ENCODE data around the gene PPM1J. TPM values are rescaled to one million over a fixed set of nuclear protein-coding genes. Genes with fewer than 3 reads are reported as not detected.

PPM1J gene
- total RNA-seq, 1 experiment from 2014 or later: 0.51 TPM

DNA sequence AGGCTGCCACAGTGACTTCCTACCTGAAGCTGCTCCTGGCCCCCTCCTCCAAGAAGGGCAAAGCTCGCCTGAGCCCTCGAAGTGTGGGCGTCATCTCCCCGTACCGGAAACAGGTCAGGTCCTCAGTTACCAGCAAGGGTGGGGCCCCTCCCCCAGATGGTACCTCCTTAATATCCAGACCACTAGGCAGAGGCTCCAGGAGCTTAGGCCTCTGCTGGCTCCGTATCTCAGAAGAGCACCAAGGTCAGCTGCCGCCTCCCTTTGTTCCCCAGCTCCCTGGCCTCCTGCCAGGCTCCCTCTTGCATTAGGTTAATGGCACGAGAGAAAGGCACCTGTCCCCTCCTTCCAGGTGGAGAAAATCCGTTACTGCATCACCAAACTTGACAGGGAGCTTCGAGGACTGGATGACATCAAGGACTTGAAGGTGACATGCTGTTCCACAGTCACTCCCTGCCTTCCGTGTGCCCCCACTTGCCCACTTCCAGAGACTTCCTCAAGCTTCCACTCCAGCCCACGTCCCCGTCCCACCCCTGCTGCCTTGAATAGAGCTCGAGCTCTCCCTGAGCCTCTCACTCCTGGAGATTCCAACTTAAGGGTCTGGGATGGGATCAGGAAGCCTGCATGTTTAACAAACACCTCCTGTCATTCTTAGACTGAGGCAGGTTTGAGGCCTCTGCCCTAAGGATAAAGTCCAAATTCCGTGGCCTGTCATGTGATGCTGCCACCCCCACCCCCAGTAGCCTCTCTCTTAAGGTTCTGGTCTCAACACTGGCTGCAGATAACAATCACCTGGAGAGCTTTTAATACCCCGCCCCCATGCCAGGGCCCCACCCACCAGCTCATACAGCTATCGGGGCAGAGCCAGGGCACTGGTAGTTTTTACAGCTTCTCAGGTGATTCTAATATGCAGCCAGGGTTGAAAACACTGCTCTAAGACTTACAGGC is 16.5 kb downstream of the PPM1J start:
- ChIA-PET POLR2A (interaction anchor here (0.6 kb wide), 1 partner anchor 80 kb away, joined by 6 read pairs; no protein-coding TSS in a partner anchor), CTCF (interaction anchor here (0.6 kb wide), 1 partner anchor 13 kb away, joined by 6 read pairs; no protein-coding TSS in a partner anchor)
- no peak for ATAC-seq
- no peaks in the 10 kb centered on the region; the same call in 1 of the 2 replicates for H3K36me3 ChIP-seq (ENCODE audit: control insufficient read depth, insufficient read depth, low read length)
- H3K4me3 ChIP-seq (ENCODE audit: low read depth in 2 of 2, low read length in 2 of 2): no peak overlapping the region
- in situ Hi-C loops (cut with HindIII; ENCODE audit: low pct_unique_long_range_greater_than_20kb, low sequenced_read_pairs): no loop called here
- DNase-seq (ENCODE audit: low read depth, low spot score): no peak
- no peaks in the 10 kb centered on the region for H3K9me3 ChIP-seq (ENCODE audit: control insufficient read depth, insufficient read depth, low read depth, low read length)
- H3K27me3 ChIP-seq (ENCODE audit: control insufficient read depth, insufficient read depth, low read length): no peaks in the 10 kb centered on the region
- TF ChIP-seq SIN3A (IDR thresholded peaks at IDR 0.05; ENCODE audit: borderline replicate concordance, insufficient read depth, low read depth, low read length): no peak
- TF ChIP-seq, protein P1, sequence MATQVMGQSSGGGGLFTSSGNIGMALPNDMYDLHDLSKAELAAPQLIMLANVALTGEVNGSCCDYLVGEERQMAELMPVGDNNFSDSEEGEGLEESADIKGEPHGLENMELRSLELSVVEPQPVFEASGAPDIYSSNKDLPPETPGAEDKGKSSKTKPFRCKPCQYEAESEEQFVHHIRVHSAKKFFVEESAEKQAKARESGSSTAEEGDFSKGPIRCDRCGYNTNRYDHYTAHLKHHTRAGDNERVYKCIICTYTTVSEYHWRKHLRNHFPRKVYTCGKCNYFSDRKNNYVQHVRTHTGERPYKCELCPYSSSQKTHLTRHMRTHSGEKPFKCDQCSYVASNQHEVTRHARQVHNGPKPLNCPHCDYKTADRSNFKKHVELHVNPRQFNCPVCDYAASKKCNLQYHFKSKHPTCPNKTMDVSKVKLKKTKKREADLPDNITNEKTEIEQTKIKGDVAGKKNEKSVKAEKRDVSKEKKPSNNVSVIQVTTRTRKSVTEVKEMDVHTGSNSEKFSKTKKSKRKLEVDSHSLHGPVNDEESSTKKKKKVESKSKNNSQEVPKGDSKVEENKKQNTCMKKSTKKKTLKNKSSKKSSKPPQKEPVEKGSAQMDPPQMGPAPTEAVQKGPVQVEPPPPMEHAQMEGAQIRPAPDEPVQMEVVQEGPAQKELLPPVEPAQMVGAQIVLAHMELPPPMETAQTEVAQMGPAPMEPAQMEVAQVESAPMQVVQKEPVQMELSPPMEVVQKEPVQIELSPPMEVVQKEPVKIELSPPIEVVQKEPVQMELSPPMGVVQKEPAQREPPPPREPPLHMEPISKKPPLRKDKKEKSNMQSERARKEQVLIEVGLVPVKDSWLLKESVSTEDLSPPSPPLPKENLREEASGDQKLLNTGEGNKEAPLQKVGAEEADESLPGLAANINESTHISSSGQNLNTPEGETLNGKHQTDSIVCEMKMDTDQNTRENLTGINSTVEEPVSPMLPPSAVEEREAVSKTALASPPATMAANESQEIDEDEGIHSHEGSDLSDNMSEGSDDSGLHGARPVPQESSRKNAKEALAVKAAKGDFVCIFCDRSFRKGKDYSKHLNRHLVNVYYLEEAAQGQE (IDR thresholded peaks at IDR 0.05; ENCODE audit: insufficient read depth in 1 of 2, low read depth in 2 of 2, low read length in 1 of 2): no peak
- TF ChIP-seq POLR2AphosphoS5 (IDR thresholded peaks at IDR 0.05; ENCODE audit: low read depth, low read length): no peak
- TF ChIP-seq, protein P2, sequence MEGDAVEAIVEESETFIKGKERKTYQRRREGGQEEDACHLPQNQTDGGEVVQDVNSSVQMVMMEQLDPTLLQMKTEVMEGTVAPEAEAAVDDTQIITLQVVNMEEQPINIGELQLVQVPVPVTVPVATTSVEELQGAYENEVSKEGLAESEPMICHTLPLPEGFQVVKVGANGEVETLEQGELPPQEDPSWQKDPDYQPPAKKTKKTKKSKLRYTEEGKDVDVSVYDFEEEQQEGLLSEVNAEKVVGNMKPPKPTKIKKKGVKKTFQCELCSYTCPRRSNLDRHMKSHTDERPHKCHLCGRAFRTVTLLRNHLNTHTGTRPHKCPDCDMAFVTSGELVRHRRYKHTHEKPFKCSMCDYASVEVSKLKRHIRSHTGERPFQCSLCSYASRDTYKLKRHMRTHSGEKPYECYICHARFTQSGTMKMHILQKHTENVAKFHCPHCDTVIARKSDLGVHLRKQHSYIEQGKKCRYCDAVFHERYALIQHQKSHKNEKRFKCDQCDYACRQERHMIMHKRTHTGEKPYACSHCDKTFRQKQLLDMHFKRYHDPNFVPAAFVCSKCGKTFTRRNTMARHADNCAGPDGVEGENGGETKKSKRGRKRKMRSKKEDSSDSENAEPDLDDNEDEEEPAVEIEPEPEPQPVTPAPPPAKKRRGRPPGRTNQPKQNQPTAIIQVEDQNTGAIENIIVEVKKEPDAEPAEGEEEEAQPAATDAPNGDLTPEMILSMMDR (IDR thresholded peaks at IDR 0.05): no peak
- TF ChIP-seq TCF7L2 (IDR thresholded peaks at IDR 0.05; ENCODE audit: low read depth, low read length): no peak
- intact Hi-C loops (cut with micrococcal nuclease; ENCODE audit: unreplicated experiment): no loop called here
- BruUV-seq (replicated peaks): no TSS peak
- H3K4me1 ChIP-seq (ENCODE audit: control insufficient read depth, insufficient read depth, low read length): peaks cover 43% of the 10 kb centered on the region
- peak overlapping the region; percentile 66; the same call in 1 of the 2 replicates for H3K27ac ChIP-seq (ENCODE audit: low read length)

DNA sequence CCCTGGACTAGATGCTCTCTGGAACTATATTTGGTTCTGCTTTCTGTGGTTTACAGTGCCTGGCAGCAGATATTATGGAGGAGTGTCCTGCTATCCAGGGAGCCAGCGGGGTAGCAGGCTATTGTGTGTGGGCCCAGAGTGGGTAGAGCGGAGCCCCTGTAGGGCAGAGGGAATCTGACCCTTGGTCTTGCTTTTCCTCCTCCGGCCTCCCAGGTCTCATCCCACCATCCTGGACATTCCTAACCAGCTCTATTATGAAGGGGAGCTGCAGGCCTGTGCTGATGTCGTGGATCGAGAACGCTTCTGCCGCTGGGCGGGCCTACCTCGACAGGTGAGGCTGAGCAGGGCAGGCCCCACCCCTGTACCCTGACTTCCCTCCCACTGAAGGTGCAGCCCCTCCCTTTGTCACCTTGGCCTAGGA is 17.3 kb downstream of the PPM1J start:
- no peaks in the 10 kb centered on the region; the same call in 1 of the 2 replicates for H3K36me3 ChIP-seq (ENCODE audit: control insufficient read depth, insufficient read depth, low read length)
- no peak overlapping the region for H3K27ac ChIP-seq (ENCODE audit: low read length)
- H3K9me3 ChIP-seq (ENCODE audit: control insufficient read depth, insufficient read depth, low read depth, low read length): no peaks in the 10 kb centered on the region
- H3K4me1 ChIP-seq (ENCODE audit: control insufficient read depth, insufficient read depth, low read length): peaks cover 40% of the 10 kb centered on the region
- ChIA-PET POLR2A (no interaction called here), CTCF (no interaction called here)
- in situ Hi-C loops (cut with HindIII; ENCODE audit: low pct_unique_long_range_greater_than_20kb, low sequenced_read_pairs): no loop called here
- no TSS peak for BruUV-seq (replicated peaks)
- no peak overlapping the region for H3K4me3 ChIP-seq (ENCODE audit: low read depth in 2 of 2, low read length in 2 of 2)
- ATAC-seq (no peak), DNase-seq (ENCODE audit: low read depth, low spot score) (no peak)
- H3K27me3 ChIP-seq (ENCODE audit: control insufficient read depth, insufficient read depth, low read length): no peaks in the 10 kb centered on the region
- TF ChIP-seq POLR2AphosphoS5 (IDR thresholded peaks at IDR 0.05; ENCODE audit: low read depth, low read length): no peak
- TF ChIP-seq, protein P2 (IDR thresholded peaks at IDR 0.05): no peak
- TF ChIP-seq TCF7L2 (IDR thresholded peaks at IDR 0.05; ENCODE audit: low read depth, low read length): no peak
- TF ChIP-seq, protein P1 (IDR thresholded peaks at IDR 0.05; ENCODE audit: insufficient read depth in 1 of 2, low read depth in 2 of 2, low read length in 1 of 2): no peak
- TF ChIP-seq SIN3A (IDR thresholded peaks at IDR 0.05; ENCODE audit: borderline replicate concordance, insufficient read depth, low read depth, low read length): no peak
- intact Hi-C loops (cut with micrococcal nuclease; ENCODE audit: unreplicated experiment): no loop called here

Measured in Panc1 (cell line).